NCI-H2196 (cell line): Measurements from ENCODE around the gene GPR162.

Experiments
- DNase-seq: peaks from one replicate; lab custom pipeline; 2025; ENCODE audit not compliant: unreplicated experiment; lab: John Stamatoyannopoulos, UW

GPR162 gene, protein sequence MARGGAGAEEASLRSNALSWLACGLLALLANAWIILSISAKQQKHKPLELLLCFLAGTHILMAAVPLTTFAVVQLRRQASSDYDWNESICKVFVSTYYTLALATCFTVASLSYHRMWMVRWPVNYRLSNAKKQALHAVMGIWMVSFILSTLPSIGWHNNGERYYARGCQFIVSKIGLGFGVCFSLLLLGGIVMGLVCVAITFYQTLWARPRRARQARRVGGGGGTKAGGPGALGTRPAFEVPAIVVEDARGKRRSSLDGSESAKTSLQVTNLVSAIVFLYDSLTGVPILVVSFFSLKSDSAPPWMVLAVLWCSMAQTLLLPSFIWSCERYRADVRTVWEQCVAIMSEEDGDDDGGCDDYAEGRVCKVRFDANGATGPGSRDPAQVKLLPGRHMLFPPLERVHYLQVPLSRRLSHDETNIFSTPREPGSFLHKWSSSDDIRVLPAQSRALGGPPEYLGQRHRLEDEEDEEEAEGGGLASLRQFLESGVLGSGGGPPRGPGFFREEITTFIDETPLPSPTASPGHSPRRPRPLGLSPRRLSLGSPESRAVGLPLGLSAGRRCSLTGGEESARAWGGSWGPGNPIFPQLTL

DNA sequence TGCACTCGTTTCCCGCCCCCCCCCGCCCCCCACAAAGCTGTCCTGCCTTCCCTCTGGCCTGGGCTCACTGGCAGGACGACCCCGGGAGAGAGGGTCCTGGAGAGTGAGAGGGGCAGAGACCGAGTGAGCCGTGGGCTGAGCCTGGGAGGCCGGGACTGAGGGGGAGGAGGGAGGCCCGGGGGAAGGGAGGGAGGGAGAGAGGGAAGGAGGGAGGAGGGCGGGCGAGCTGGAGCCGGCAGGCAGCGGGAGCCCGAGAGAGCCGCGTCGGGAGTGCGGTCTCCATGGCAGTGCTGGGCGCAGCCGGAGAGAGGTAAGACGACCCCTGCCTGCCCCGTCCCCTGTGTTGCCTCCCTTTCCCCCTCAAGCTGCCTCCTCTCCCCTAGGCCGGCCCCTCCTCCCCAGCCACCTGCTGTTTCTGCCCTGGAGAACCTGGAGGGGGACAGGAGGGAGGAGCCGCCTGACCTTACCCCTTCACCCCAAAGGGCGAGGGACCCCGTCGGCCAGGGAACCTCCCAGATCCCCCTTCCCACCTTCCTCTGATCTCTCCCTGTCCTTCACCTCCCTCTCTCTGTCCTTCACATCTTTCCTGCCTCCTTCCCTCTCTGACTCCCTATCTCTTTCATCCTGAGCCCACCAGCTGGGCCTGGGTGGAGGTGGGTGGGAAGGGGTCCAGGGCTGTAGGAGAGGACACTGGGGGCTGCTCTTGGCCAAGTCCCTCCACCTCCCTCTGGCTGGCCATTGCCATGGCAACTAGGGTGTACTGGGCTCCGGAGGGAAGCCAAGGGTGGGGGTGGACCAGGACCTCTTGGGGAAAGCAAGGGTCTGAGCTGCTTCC lies at the start of gene GPR162:
TSS of gene GPR162 (plus strand) at position 231 of the 835 bp plus-strand sequence. CDS start 2,078 bp downstream, outside the sequence.
- peak; percentile 26 for DNase-seq

- no peak for DNase-seq
Measured at GRCh38 chr12:6772331-6772695, 49.3 kb upstream of the GPR162 start, which contains the start of gene LAG3. TSS of gene LAG3 (plus strand) at chr12:6772520. CDS start at chr12:6772853, 333 bp downstream.

DNA sequence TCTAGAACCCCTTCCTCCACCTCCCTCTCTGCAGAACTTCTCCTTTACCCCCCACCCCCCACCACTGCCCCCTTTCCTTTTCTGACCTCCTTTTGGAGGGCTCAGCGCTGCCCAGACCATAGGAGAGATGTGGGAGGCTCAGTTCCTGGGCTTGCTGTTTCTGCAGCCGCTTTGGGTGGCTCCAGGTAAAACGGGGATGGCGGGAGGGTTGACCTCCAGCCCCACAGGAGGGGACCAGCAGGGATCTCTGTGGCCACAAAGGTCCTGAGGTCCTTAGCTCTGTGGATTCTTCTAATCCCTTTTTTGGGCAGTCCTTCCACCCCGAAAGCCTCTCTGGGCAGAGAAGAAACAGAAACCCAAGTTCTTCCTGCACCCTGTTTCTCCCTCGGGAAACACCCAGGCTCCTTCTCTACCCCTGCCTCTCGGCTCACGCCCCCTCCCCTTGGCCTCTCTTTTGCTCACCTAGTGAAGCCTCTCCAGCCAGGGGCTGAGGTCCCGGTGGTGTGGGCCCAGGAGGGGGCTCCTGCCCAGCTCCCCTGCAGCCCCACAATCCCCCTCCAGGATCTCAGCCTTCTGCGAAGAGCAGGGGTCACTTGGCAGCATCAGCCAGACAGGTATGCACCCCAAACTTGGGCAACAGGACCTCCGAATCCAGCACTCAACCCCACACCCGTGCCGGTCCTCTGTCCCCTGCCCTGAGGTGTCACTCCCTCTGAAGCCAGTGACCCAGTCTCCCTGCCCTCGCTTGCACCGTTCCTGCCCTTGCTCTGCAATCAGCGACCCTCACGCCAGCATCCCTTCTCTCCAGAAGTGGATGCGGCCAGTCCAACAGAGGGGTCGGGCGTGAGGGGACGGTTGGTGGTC lies 48.7 kb upstream of the GPR162 start:
- no peak for DNase-seq

GRCh38 chr12:6773590-6774351 lies 47.9 kb upstream of the GPR162 start:
- DNase-seq: no peak

DNA sequence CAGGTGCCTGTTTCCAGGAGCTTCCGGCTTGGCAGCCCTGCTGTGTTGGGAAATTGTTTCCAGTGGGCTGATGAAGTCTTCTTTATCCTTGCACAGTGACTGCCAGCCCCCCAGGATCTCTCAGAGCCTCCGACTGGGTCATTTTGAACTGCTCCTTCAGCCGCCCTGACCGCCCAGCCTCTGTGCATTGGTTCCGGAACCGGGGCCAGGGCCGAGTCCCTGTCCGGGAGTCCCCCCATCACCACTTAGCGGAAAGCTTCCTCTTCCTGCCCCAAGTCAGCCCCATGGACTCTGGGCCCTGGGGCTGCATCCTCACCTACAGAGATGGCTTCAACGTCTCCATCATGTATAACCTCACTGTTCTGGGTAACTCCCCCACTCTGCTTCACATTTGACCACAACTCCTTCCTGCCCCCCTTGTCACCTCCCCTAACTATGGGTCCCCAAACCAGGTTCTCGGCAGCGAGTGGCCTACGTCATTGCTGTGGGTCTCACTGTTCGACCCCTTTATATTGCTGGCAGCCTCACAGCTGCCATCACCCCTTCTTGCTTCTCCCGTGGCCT lies 47.0 kb upstream of the GPR162 start:
- no peak for DNase-seq

GRCh38 chr12:6775185-6776174 lies 46.1 kb upstream of the GPR162 start:
- no peak for DNase-seq

DNA sequence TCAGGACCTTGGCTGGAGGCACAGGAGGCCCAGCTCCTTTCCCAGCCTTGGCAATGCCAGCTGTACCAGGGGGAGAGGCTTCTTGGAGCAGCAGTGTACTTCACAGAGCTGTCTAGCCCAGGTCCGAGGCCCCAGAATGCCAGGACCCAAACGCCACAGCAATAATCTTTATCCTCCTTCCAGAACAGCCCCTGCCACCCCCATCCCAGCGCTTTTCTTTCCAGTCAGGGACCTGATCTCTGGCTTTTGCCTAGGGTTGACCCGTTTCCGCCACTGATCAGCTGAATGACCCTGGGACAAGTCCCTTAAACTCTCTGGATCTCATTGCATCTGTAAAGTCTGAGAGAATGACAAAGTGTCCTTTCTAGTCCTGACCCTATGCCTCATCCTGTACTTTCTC lies 44.2 kb upstream of the GPR162 start:
- DNase-seq: no peak

- peak; percentile 4 for DNase-seq
Measured at GRCh38 chr12:6778217-6778573, 43.4 kb upstream of the GPR162 start.

DNA sequence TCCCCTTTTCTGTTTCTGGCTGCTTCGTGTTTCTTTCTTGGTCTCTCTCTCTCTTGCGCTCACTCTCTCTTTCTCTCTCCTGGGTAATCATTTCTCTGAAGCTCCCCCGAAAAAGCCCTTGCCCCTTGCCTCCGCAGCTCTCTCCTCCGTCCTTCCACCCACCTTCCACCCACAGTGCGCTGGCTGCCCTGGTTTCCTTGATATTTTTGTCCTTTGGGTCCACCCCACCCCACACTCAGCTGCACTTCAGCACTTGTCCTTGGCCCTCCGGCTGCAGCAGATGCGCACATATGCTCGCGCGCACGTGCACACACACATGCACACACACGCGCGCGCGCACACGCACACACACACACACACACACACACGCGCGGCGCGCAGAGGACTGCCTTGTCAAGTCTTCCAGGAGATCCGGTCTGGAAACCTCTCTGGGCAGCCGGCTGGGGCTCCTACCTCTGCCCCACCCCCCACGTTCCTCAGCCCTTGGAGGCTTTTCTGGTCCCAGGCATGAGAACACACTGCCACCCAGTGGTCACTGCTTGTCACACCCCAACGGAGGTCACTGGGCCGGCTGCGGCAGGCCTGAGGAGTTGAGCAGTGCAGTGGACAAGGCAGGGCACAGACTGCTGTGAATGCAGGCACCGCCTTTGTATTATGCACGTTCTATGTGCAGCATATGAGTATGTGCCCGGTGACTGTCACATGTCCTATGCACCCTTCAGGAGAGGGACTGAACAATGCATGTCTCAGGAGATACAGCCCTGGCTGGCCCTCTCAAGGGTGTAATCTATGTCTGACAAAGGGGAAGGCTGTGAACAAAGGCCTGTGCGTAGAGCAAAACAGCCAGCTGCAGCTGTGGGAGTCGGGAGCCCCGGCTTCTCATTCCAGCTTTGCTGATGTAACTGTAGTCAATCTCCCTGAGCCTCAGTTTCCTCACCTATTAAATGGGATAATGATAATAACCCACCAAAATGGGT lies 42.8 kb upstream of the GPR162 start:
- DNase-seq: peak; percentile 84

DNA sequence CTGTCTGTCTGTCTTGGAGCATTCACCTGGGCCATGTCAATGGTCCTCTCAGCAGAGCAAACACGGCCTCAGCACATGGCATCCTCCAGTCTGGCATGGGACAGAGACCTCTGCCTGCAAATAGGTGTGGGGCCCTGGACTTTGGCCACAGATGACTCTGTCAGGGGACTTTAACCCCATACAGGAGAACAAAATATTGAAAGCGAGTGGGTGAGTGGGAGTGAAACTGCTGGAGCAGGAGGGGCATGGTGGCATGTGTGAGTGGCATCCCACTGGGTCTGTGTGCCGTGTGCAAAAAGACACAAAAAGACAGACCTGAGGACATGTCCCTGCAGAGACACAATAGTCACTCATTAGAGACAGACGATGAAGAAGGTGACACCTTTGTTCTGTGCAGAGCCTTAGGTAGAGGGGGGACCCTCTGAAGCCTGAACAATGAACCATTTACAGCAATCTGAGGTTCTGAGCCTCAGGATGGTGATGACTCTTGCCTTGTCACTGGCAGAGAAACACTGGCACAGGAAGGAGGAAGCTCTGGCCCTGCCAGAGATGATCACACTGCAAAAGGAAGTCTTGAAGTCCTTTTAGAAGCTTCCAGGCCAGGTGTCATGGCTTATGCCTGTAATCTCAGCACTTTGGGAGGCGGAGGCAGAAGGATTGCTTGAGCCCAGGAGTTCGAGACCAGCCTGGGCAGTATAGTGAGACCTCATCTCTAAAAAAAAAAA lies 41.8 kb upstream of the GPR162 start:
- no peak for DNase-seq

- DNase-seq: no peak
Measured at GRCh38 chr12:6780573-6780972, 41.0 kb upstream of the GPR162 start.

DNA sequence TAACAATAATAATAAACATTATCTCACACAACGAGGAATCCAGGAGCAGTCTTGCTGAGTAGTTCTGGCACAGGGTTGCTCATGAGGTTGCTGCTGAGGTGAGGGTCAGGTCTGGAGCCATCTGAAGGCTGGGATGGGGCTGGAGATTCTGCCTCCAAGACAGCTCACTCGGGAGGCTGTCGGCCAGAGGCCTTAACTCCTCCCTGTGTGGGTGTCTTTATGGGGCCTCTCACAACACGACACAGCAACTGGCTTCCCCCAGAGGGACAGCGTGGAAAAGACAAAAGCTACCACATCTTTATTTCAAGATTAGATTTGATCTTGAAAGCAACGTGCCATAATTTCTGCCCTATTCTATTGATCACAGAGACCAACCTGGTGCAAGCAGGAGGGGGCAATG lies 39.5 kb upstream of the GPR162 start:
- no peak for DNase-seq

DNA sequence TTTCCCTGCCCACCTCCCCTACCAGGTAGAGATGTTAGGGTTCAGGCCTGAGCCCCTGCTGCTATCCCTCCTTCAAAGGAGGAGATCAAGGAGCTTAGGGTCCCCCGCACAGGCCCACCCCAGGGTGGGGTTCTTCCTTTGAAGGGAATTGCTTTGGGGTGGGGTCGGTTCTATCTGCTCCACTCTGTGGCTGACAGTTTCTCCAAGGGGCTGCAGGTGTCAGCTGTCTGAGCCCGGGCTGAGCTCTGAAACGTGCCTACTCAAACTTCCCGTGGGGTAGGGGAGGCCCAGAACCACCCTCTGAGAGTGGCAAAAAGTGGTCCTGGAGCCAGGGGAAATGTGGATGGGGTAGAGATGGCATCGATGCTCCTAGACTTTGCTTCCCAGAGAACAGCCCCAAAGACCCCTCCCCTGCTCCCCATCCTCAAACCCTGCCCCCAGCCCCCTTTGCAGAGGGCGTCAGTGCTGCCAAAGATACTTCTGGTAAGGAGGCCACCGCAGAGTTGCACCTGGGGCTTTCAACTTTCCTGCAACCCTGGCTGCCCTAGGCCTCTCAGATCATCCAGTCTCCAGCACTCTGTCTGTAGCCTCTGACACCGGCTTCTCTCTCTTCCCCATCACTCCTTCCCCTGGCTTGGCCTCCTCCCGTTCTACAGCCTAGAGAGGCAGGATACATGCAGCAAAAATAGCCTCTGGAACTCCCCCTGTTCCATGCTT lies 38.6 kb upstream of the GPR162 start:
- DNase-seq: no peak

GRCh38 chr12:6783828-6784227 lies 37.8 kb upstream of the GPR162 start:
- DNase-seq: no peak

GRCh38 chr12:6784296-6784695 lies 37.3 kb upstream of the GPR162 start:
- no peak for DNase-seq

DNA sequence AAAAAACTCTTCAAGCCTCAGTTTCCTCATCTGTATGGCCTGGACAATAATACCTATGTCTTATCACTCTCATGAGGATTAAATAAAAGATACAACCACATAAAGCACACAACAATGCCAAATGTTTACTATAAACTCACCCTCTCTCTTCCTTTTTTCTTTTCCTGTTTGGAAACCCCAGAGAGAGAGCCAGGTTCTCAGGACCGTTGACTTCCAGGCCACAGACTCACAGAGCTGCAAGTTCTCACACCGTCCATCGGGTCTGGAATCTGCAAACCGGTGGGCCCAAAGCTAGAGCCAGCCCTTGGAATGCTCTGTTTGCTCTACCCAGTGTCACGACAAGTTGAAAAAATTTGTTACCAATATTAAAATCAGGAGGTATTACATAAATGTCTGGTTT lies 36.9 kb upstream of the GPR162 start:
- DNase-seq: no peak
